Inflammatory macrophage (primary cell): ENCODE results near the gene MAP2.
"Not testable (repeated sequence)": the region's sequence is repeated elsewhere in the genome, so short reads cannot be mapped to it uniquely, and the experiment has no call there.

Experiments used
- DNase-seq, 2 donors: peaks; one replicate each; pipeline ENCODE4 v3.0.0-alpha.2; 2020 to 2022

Gene MAP2

DNA sequence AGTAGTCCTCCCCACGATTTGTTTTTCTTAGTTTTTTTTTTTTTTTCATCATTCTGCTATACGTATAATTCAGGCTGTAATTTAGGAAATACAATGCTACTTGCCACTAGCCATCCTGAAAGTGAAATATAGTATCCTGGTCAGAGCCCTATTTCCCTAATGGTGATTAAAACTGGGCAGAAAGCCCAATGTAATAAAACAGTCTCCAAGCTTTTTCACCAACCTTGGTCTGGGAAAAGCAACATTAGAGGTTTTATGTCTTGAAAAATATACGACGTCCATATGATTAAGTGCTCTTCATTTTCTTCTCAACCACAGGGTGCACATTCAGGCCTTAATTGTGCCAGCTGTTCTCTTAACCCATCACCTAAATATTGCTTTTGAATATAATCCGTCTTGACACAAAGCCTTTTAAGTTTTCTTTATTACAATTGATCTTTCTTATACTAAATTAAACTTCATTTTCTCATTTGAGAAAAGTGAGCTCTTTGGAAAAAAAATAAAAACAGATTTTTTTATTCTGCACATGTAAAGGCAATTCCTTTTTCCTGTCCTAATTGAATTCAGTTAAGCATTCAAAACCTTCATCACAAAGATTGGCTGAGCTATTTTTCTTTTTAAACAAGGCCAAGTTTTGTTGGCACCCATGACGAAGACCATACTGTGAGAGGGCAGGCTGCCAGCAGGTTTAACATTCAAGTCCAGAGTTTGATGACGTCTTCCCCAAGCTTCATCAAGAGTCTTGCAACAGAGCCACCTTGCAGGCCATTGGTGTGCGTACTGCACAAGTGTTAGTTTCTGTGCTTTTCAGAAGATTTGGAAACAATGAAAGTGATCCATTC is 52.7 kb downstream of the MAP2 start:
- DNase-seq = no peak

DNA sequence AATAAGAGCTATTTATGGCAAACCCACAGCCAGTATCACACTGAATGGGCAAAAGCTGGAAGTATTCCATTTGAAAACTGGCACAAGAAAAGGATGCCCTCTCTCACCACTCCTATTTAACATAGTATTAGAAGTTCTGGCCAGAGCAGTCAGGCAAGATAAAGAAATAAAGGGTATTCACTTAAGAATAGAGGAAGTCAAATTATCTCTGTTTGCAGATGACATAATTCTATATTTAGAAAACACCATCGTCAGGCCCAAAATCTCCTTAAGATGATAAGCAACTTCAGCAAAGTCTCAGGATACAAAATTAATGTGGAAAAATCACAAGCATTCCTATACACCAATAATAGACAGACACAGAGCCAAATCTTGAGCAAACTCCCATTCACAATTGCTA is 68.4 kb downstream of the MAP2 start:
- DNase-seq = not testable (repeated sequence)

DNA sequence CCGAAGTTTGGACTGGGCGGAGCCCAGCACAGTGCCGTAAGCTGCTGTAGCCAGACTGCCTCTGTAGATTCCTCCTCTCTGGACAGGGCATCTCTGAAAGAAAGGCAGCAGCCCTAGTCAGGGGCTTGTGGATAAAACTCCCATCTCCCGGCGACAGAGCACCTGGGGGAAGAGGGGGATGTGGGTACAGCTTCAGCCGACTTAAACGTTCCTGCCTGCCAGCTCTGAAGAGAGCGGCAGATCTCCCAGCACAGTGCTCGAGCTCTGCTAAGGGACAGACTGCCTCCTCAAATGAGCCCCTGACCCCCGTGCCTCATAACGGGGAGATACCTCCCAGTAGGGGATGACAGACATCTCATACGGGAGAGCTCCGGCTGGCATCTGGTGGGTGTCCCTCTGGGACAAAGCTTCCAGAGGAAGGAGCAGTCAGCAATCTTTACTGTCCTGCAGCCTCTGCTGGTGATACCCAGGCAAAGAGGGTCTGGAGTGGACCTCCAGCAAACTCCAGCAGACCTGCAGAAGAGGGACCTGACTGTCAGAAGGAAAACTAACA is 71.3 kb downstream of the MAP2 start:
- not testable (repeated sequence) for DNase-seq

DNA sequence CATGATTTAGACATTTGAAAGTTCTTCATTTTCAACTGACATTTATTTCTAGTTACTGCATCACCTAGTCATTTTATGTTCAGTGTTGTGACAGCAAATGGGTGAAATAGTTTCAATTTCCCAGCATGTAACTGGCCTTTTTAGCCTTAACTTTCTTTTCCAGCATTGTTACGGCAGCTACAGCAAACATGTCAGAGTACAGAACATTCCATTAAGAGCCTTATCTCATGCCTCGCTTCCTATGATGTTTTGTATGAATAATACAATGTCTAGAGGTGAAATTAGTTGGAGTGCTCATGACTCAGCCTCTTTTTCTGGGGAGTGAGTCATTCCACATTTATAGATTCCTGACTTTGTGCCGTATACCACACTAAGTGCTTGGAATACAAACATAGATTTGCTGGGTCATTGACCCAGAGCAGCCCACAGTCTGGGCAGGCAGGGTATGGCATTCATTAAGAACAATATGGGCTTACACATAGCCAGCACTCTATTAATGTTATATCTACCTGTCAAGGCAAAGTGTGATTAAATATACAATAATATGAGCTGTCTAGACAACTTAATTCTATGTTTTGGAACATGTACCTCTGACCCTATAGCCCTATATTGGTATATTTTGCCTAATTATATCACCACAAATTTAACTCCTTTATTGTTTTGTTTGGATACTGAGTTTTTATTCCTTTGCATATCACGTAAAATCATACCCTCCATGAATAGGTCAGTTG is 72.2 kb downstream of the MAP2 start:
- DNase-seq = peak; percentile 28 to 66

DNA sequence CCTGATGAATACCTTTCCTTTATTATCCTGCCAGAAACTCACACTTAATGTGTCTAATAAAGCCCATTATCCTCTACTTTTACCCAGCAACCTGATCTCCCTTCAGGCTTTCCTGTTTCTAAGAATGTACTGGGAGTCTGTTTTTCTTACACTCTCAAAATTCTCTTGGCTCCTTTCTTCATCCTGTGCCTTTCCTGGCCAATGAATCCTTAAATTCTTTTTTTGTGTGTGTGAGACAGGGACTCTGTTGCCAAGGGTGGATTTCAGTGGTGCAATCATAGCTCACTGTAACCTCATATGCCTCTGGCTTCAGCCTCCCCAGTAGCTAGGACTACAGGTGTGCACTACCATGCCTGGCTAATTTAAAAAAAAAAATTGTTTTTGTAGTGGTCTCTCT is 72.7 kb downstream of the MAP2 start:
- DNase-seq = no peak

DNA sequence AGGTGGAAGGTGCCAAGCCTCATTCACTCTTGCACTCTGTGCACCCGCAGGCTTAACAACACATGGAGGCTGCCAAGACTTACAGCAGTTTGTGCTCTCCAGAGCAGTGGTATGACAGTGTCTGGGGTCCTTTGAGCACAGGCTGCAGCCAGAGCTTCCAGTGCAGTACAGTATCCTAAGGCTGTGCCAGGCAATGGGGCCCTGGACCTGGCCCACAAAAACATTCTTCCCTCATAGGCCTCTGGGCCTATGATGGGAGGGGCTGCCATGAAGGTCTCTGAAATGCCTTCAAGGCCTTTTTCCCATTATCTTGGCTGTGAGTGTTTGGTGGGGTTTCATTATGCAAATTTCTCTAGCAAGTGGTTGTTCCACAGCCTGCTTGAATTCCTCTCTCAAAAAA is 74.8 kb downstream of the MAP2 start:
- DNase-seq = no peak

DNA sequence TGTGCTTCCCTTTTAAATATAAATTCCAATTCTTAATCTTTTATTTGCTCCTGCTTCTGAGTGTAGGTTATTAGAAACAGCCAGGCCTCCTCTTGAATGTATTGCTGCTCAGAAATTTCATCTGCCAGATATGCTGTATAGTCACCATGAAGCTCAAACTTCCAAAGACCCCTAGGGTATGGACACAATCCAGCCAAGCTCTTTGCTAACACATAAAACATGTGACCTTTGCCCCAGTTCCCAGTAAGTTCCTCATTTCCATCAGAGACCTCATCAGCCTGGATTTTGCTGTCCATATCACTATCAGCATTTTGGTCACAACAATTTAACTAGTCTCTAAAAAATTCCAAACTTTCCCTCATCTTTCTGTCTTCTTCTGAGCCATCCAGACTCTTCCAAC is 75.2 kb downstream of the MAP2 start:
- DNase-seq = peak; percentile 33 to 43

DNA sequence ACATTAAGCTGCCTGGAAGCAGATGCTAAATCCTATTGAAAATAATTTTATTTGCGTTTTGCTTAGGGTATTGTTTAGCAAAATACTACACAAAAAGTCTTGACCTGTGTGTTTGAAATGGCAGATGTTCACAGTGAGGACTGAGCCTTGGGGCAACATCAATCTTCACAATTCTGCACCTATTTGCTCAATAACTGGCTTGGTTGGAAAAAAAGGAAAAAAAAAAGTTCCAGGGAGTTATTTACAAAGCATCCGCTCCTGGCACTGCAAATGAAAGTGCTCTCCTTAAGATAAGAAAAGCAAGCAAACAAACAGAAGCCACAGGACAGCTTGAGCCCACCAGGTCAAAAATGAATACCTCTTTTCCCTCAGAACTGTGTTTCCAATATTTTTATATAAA is 77.7 kb downstream of the MAP2 start:
- no peak for DNase-seq

DNA sequence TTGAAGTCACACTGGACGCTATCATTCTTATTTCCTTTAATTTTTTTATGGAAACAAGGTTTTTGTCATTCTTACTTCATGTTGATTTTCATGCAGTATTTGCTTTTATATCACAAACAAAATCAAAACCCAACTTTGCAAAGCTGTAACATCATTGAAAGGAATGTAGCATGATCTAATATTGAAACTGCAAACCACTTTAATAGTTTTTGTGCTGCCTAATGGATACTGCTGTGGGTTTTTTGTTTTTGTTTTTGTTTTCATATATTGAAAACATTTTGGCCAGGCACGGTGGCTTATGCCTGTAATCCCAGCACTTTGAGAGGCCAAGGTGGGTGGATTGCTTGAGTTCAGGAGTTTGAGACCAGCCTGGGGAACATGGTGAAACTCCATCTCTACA is 81.6 kb downstream of the MAP2 start:
- no peak for DNase-seq

DNA sequence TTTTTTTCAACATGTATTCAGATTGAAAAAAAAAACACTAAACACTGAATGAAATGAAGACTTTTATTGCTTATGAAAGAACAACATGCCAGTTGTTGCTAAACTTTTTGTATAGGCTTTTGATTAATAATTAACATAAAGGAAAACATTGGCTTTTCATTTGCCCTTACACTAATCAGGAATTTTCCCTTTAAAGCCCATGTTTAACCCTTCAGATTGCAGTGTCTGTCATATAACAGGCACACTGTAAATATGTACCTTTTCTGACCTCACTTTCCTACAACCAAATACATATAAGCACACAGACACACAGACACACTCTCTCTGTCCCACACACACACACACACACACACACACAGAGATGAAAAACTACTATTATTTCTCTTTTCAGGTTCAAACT is 84.4 kb downstream of the MAP2 start:
- DNase-seq = no peak

DNA sequence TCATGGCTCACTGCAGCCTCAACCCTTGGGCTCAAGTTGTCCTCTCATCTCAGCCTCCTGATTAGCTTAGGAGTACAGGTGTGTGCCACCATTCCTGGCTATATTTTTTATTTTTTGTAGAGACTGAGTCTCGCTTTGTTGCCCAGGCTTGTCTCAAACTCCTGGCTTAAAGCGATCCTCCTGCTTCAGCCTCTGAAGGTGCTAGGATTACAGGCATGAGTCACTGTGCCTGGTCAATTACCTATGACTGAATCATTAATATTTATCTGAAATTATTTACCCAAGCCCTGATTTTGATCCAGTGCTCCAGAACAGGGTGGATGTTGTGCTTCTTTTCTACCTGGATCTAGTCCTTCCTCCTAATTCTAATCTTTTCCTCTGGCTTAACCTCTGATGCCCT is 87.8 kb downstream of the MAP2 start:
- DNase-seq = no peak

DNA sequence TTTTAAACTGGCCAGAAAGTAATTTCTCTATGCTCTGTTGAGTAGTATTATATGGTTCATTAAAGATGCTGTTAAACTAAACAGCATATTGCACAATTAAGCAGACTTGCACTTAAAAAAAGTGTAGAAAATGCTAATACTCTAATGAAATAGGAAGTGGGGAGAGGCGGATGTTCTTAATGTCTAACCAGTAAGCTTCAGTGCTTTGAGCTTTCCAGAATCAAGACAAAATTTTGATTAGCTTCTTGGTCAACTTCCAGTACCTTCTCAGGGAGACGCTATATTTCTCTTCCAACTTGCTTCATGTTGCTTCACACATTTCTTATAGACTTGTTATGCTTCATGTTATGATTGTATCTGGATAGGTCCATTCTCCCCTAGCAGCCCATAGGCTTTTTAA is 89.1 kb downstream of the MAP2 start:
- DNase-seq = peak; percentile 5 to 7

DNA sequence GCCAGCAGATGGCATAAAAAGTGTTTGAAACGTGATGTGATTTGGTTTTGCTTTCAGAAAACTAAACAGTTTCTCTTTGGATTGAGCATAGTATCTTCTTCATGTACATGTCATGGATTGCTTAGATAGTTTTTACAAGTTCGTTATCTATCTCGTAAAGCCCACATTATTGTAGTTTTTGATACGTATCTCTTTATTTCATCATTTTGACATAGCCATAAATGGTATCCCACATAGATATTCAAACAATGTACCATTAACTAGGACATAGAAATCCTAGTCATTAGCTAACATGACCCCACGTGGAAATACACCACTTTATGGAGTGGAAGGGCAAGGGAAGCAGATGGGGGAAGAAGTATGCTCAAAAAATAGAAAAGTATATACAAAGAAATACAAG is 93.6 kb downstream of the MAP2 start:
- DNase-seq = no peak

DNA sequence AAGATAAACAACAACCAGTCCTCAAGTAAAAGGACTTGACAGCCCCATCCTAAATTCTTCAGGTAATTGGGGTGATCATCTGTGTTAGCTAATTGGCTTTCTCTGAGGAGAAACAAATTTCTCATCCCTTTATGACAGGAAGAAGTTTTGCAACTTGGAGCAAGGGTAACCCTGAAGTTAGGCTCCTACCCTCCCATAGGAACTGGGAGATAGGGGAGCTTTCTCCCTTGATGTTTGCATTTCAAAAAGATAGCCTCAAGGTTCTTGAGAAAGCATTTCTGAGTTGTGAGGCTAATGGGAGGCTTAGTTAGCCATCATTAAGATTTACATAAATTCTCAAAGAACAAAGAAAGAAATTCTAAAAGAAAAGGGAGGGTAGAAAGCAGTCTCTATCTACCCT is 95.4 kb downstream of the MAP2 start:
- no peak for DNase-seq

DNA sequence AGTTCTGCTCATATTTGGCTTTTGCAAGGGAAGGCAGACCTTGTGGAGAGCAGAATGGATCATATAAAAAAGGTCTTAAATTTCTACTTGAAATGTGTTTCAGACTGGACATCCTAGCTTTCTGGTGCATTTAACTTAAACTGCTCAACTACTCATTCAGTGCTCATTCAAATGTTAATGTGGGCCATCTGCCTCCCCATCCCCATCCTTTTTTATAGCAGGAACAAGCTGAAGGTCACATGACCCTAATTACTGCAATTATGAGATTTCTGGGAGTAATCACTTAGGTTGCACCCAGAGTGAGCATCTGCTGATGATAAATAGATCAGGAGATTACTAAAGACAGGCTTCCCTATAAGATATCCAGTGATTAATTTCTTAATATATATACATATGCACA is 96.1 kb downstream of the MAP2 start:
- no peak for DNase-seq

DNA sequence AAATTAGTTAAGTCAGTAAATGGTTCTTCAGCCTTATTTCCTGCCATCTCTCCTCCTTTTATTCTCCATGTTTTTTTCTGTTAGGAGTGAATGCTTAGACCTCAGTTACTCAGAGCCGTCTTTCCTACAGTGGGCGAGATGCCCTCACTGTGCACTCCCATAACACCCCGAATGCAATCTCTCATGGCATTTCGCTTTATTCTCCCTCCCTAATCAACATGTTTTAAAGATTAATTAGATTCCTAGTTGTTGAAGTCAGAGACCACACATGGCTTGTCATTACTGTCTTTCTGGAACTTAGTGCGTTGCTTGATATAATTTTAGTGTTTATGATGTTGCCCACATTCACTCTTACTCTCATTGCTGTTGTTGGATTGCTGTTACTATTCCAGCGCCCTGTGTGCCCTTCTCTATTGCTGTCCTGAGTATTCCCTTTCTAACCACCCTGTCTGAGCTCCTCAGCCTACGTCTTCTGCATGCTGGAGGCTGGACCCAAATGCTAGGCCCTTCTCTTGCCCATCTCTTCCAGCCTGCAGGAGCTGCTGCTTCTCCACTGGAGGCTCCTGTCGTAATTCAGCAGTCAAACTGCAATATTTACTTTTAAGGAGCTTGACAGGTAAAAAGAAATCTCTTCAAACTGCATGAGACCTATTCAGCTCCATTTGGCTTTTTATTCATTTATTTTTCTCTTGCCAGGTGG is 99.3 kb downstream of the MAP2 start:
- no peak for DNase-seq

DNA sequence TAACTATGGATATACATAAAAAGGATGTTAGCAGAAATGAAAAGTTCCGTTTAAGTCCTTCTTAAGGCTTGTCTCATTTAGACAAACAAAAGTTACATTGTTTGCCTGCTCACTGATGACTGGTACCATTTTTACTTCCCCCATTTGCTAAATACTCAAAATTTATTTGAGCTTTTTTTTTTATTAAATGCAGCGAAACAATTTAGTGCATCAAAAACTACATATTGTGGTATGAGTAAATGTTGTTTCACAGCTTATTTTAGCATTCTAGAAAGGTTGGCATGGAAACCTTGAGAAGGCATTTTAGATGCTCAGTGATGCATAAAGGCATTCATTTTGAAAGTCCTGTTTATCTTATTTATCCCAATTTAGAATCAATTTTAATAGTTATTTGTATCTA is 100.0 kb downstream of the MAP2 start:
- no peak for DNase-seq

DNA sequence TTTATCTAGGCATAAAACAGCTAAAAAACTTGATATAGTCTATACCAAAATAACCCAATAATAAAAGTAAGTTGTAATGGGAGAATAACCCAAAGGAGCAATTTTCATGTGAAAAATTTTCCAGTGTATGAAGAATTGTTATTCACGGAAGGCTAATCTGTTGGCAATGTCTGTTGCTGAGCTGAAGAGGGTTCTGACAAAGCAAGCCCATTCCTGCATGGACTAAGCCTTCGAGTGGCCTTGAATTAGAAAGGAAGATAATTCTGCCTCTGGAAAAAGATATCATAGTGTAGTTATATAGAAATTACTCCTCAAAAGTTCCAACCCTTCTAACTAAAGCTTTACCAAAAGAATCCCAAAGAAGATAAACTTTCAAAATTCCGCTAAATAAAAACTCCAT is 101.5 kb downstream of the MAP2 start:
- no peak for DNase-seq

DNA sequence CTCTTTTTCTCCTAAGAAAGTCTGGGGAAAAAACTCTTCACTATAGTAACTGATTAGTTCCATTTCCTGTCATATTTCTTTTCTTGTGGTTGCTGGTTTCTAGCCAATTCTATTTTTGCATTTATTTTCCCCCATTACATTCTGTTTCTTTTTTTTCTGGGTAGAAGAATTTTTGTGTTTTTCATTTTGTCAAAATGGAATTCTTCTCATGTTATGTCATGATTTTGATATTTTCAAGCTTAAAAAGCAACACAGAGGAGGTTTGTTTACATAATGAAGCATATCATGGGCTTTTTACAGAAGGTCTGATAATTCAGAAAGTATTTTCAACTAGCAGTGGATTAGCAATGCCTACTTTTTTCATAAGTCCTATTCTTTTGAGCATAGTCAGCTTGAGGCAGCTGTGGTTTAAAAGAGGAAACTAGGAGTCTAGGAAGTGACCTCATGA is 102.0 kb downstream of the MAP2 start:
- DNase-seq = peak; percentile 51 to 69

DNA sequence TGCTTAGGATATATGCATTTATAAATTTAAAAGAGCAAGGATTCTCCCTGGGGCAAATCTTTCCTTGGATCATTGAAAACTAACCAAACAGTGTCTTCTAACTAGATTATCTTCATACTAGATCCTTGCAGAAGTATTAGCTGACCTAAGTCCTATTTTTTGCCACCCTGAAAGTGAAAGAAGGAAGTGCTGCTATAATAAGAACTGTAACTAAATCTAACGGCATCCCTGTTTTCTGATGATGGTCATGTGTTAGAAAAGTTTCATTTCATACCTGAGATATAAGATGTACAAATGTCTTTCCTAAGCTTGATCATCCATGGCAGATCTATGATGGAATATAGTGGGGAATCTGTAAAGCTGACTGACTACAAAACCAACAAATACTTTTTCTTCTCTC is 102.7 kb downstream of the MAP2 start:
- DNase-seq = peak; percentile 71 to 84

DNA sequence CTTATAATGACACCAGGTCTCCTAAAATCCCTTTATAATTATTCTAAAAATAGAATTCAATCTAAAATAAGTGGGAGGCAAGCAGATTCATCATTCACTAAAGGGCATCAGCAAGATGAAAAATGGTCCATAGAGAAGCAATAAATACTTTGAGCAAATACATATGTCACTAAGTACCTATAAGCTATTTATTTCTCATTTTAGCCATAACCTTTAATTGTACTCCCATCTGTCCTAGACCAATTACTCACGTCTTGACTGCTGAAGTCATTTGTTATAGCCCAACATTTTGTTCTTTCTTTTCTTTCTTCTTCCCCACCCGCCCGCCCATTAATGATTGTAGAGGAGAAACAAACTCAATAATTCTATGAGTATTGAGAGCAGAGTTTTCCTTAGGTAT is 105.7 kb downstream of the MAP2 start:
- no peak for DNase-seq

DNA sequence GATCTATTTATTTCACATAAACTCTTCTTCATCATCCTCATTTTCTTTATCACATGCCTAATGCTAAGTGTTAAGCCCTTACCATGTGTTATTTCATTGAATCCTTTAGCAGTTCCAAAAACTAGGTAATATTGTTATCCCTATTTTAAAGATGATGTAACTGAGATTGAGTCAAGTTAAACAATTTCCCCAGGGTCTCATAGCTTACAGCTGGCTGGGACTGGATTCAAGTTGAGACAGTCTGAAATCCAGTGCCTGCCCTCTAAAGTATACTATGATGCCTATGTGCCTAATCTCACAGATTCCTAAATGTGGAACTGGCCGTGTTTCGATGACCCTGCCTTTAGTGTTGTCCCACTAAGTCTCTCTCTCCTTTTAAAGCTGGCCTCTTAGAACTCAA is 108.5 kb downstream of the MAP2 start:
- DNase-seq = no peak

DNA sequence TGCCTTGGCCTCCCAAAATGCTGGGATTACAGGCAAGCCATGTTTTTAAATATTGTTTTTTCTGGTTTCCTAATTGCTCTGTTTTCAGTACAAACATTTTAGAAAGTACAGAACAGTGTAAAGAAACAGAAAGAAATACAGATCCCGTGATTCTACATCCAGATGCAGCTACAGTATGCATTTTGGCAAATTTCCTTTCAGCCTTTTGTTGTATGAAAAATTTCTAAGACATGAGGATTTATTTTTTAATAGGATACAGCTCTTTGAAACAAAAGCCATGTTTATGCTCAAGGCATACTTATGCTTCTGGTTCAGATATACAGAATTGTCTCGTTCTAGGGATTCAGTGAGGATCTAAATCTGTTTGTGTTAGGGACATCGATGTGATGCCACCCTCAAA is 109.5 kb downstream of the MAP2 start:
- DNase-seq = no peak
